ENCODE results near the gene S100A7A. TPM values are rescaled to one million over a fixed set of nuclear protein-coding genes. Genes with fewer than 3 reads are reported as not detected.
"Not testable (repeated sequence)": the region's sequence is repeated elsewhere in the genome, so short reads cannot be mapped to it uniquely, and the experiment has no call there.

S100A7A gene
- total RNA-seq, 2 experiments from 2014 or later: not detected

DNA sequence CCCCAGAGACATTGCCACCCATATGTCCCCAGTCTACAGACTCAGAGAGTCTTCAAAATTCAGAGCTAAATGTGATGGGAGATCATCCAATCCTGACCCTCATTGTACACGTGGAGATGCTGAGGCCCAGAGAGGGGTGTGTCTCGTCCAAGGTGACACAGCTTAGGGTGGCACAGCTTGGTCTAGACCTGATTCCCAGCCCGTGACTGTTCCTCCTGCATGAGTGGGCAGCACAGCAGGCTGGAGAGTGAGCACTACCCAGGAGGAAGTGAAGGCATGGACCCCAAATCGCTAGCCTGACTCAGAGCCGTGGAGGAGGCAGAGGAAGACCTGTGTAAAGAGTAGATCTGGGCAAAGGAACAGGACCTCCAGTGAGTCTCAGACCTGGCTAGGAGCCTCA lies 27.8 kb downstream of the S100A7A start:
- intact Hi-C loops (cut with DNase I, micrococcal nuclease): no loop called here
- ChIA-PET POLR2A (no interaction called here), CTCF (no interaction called here)
- no peaks in the 10 kb centered on the region for H3K4me1 Mint-ChIP-seq (ENCODE audit: low read depth)
- Histone ChIP-seq H3K9me3 (ENCODE audit: control insufficient read depth in 1 of 2, insufficient read depth in 1 of 2, low read length in 2 of 2) (peaks cover 0 to 4% of the 10 kb centered on the region in 2 experiments), H3K36me3 (ENCODE audit: insufficient read depth, low read length) (no peaks in the 10 kb centered on the region), H3K27ac (ENCODE audit: low read depth in 1 of 2, low read length in 2 of 2) (no peak overlapping the region), H3K27me3 (ENCODE audit: control insufficient read depth in 1 of 2, insufficient read depth in 2 of 2, low read length in 2 of 2) (peaks cover 7 to 8% of the 10 kb centered on the region in 2 experiments), H3K4me3 (ENCODE audit: low read length) (no peak overlapping the region), H3K4me1 (ENCODE audit: insufficient read depth, low read length) (no peaks in the 10 kb centered on the region)
- H3K27ac Mint-ChIP-seq: no peak overlapping the region
- H3K4me3 Mint-ChIP-seq: no peak overlapping the region
- ATAC-seq (ENCODE audit: poor library complexity) (no peak), DNase-seq (no peak)
- H3K9me3 Mint-ChIP-seq: no peaks in the 10 kb centered on the region
- no peak for TF ChIP-seq CTCF (IDR thresholded peaks at IDR 0.05)
- H3K36me3 Mint-ChIP-seq (ENCODE audit: low read depth): no peaks in the 10 kb centered on the region
- H3K27me3 Mint-ChIP-seq: peaks cover 54% of the 10 kb centered on the region

DNA sequence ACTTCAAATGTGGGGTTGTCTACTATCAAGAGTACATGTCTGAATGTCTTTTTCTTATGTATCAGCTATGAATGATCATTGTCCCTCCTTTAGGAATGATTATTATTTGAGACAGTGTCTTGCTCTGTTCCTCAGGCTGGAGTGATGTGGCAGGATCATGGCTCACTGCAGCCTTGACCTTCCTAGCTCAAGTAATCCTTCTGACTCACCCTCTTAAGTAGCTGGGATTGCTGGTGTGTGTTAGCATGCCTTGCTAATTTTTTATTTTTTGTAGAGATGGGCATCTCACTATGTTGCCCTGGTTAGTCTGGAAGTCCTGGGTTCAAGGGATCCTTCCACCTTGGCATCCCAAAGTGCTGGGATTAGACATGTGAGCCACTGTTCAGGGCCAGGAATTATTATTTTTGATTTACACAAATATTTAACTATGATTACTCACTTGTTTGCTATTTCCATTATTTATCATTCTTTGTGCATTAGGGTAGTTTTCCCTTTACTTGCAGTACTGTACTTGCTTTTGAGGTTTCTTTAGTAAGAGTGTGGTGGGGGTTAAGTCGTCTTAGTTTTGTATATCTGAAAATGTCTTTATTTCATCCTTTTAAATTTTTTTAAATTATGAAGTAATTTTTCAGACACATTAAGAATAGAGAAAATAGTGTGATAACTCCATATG lies 31.3 kb downstream of the S100A7A start:
- CTCF ChIA-PET: no interaction called here
- Histone ChIP-seq H3K4me1 (ENCODE audit: insufficient read depth, low read length) (no peaks in the 10 kb centered on the region), H3K9me3 (ENCODE audit: control insufficient read depth in 1 of 2, insufficient read depth in 1 of 2, low read length in 2 of 2) (no peaks in the 10 kb centered on the region), H3K36me3 (ENCODE audit: insufficient read depth, low read length) (no peaks in the 10 kb centered on the region), H3K4me3 (ENCODE audit: low read length) (no peak overlapping the region), H3K27ac (ENCODE audit: low read depth in 1 of 2, low read length in 2 of 2) (no peak overlapping the region), H3K27me3 (ENCODE audit: control insufficient read depth in 1 of 2, insufficient read depth in 2 of 2, low read length in 2 of 2) (peaks cover 8 to 19% of the 10 kb centered on the region in 2 experiments)
- Mint-ChIP-seq H3K4me1 (ENCODE audit: low read depth) (no peaks in the 10 kb centered on the region), H3K36me3 (ENCODE audit: low read depth) (no peaks in the 10 kb centered on the region), H3K9me3 (peaks cover 2% of the 10 kb centered on the region), H3K4me3 (no peak overlapping the region), H3K27ac (no peak overlapping the region), H3K27me3 (peaks cover 72% of the 10 kb centered on the region)
- ATAC-seq (ENCODE audit: poor library complexity) (no peak), DNase-seq (no peak)
- TF ChIP-seq CTCF (IDR thresholded peaks at IDR 0.05): no peak
- intact Hi-C loops (cut with DNase I, micrococcal nuclease): no loop called here
- POLR2A ChIA-PET: no interaction called here

DNA sequence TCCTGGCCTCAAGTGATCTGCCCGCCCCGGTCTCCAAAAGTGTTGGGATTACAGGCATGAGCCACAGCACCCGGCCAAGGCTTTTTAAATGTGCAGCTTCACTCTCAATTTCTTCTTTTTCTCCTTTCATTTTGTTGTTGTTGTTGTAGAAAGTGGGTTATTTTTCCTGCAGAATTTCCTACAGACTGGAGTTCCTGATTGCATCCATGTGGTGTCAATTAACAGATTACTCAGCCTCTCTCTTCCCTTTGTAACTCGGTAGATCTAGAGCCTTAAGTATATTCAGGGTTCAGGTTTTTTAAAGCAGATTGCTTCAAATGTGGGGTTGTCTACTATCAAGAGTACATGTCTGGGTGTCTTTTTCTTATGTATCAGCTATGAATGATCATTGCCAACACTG lies 32.5 kb downstream of the S100A7A start:
- peaks cover 72% of the 10 kb centered on the region for H3K27me3 Mint-ChIP-seq
- not testable (repeated sequence) for H3K4me1 Mint-ChIP-seq (ENCODE audit: low read depth)

DNA sequence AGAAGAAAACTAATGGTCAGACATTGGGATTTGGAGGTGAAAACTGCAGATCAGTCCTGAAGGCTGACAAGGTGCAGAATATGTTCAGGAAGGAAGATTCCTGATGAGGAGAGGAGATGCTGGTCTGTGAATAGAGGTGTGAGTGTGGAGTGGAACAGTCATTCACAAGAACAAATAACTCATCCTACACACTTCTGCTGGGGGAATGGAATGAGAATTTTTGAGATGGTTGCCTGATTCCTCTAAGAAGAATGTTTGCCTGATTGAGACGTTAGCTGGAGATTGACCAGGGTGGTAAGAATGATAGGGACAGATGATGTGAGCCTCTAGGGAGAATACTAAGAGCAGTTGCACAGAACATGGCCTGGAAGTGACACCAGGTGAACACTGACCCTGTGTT lies 40.1 kb downstream of the S100A7A start:
- peaks cover 2% of the 10 kb centered on the region for H3K9me3 Mint-ChIP-seq
- CTCF ChIA-PET: no interaction called here
- intact Hi-C loops (cut with DNase I, micrococcal nuclease): no loop called here

More for the DNA sequence above, 32.5 kb downstream of the S100A7A start:
- H3K36me3 ChIP-seq (ENCODE audit: insufficient read depth, low read length); H3K4me3 Mint-ChIP-seq; H3K4me3 ChIP-seq (ENCODE audit: low read length); CTCF ChIA-PET; H3K27ac Mint-ChIP-seq; H3K27ac ChIP-seq (ENCODE audit: low read depth in 1 of 2, low read length in 2 of 2); DNase-seq; POLR2A ChIA-PET; H3K9me3 ChIP-seq (ENCODE audit: control insufficient read depth in 1 of 2, insufficient read depth in 1 of 2, low read length in 2 of 2); H3K9me3 Mint-ChIP-seq; ATAC-seq (ENCODE audit: poor library complexity); H3K36me3 Mint-ChIP-seq (ENCODE audit: low read depth); H3K4me1 ChIP-seq (ENCODE audit: insufficient read depth, low read length); intact Hi-C loops (cut with DNase I, micrococcal nuclease): not testable (repeated sequence)
- H3K27me3 ChIP-seq (ENCODE audit: control insufficient read depth in 1 of 2, insufficient read depth in 2 of 2, low read length in 2 of 2): peaks cover 7 to 16% of the 10 kb centered on the region in 2 experiments

More for the DNA sequence above, 40.1 kb downstream of the S100A7A start:
- no peak overlapping the region for H3K27ac Mint-ChIP-seq
- no peak overlapping the region for H3K4me3 ChIP-seq (ENCODE audit: low read length)
- POLR2A ChIA-PET: no interaction called here
- H3K9me3 ChIP-seq (ENCODE audit: control insufficient read depth in 1 of 2, insufficient read depth in 1 of 2, low read length in 2 of 2): no peaks in the 10 kb centered on the region
- no peak overlapping the region for H3K4me3 Mint-ChIP-seq
- no peaks in the 10 kb centered on the region for H3K4me1 ChIP-seq (ENCODE audit: insufficient read depth, low read length)
- no peaks in the 10 kb centered on the region for H3K4me1 Mint-ChIP-seq (ENCODE audit: low read depth)
- peaks cover 4 to 5% of the 10 kb centered on the region in 2 experiments for H3K27me3 ChIP-seq (ENCODE audit: control insufficient read depth in 1 of 2, insufficient read depth in 2 of 2, low read length in 2 of 2)
- H3K27ac ChIP-seq (ENCODE audit: low read depth in 1 of 2, low read length in 2 of 2): no peak overlapping the region
- H3K36me3 ChIP-seq (ENCODE audit: insufficient read depth, low read length): no peaks in the 10 kb centered on the region
- no peaks in the 10 kb centered on the region for H3K36me3 Mint-ChIP-seq (ENCODE audit: low read depth)
- no peak for ATAC-seq (ENCODE audit: poor library complexity)
- TF ChIP-seq CTCF (IDR thresholded peaks at IDR 0.05): no peak
- peaks cover 55% of the 10 kb centered on the region for H3K27me3 Mint-ChIP-seq
- no peak for DNase-seq

Measured in CD4-positive, alpha-beta T cell (primary cell).